SU-DHL-6 (cell line): ENCODE measurements around the gene POLA2.

Experiments
- CTCF ChIP-seq: fragments of 200-600 bp; sonication (generic); IDR thresholded peaks from one replicate; pipeline ENCODE4 v1.5.1; 2017; ENCODE audit warnings: antibody characterized with exemption, mild to moderate bottlenecking, low read length, moderate library complexity; ENCODE audit not compliant: insufficient read depth, poor library complexity, severe bottlenecking
- EZH2phosphoT487 ChIP-seq: fragments of 200-600 bp; sonication (generic), shearing (Covaris generic); conservative IDR thresholded peaks from 2 replicates; pipeline ENCODE4 v1.6.1; 2018; ENCODE audit warnings: mild to moderate bottlenecking, antibody characterized with exemption, low read length, moderate library complexity, mixed read lengths

DNA sequence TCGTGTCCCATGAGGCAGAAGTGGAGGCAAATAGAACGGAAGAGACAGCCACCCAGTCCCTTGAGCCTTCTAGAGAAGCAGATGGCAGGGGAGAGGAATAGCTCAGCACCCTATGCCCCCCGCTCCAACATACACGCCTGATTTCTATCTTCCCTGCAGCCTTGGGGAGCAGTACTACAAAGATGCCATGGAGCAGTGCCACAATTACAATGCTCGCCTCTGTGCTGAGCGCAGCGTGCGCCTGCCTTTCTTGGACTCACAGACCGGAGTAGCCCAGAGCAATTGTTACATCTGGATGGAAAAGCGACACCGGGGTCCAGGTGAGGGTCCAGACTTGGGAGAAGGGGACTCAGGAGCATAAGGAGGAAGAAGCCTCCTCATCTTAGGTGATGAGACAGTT, 78.5 kb downstream of the POLA2 start:
- no peak for TF ChIP-seq CTCF
- no peak for TF ChIP-seq EZH2phosphoT487
